ENCODE results near the gene COL17A1.

DNA sequence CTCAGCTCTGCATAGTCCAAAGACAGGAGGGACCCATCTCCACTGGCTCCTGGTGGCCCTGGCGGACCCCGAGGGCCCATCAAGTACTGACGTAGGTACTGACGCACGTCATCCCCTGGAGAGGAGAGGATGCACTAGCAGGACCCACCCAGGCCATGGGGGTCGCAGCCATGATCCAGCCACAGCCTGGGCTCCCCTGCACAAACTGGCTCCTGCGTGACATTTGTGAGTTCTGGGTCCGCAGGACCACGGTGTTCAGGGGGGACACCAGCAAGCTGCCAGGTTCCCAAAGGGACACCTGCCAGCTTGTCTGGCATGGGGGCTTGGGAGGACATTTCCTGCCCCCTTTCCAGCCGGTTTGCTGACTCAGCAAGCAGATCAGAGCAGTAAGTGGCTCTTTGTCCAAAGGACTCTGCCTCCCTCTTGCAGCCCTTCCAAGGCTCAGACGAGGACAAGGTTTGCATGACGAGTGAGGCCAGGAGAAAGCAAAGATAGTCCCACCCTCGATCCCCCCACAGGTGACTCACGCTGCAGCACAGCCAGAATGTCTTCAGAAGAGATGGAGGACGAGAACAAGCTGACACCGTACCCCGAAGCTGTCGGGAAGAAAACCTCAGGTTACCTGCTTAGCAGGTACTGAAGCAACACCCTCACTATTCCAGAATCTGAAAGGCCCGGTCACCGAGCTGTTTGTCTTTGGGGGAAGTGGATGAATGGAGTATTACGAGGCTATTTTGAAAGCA lies 49.0 kb downstream of the COL17A1 start:
- TF ChIP-seq POLR2AphosphoS5 (IDR thresholded peaks at IDR 0.05; ENCODE audit: low read depth, low read length) (no peak), SIN3A (IDR thresholded peaks at IDR 0.05; ENCODE audit: borderline replicate concordance, insufficient read depth, low read length) (no peak), TAF1 (IDR thresholded peaks at IDR 0.05; ENCODE audit: borderline replicate concordance, insufficient read depth, low read length) (no peak)
- TF ChIP-seq, protein P1, sequence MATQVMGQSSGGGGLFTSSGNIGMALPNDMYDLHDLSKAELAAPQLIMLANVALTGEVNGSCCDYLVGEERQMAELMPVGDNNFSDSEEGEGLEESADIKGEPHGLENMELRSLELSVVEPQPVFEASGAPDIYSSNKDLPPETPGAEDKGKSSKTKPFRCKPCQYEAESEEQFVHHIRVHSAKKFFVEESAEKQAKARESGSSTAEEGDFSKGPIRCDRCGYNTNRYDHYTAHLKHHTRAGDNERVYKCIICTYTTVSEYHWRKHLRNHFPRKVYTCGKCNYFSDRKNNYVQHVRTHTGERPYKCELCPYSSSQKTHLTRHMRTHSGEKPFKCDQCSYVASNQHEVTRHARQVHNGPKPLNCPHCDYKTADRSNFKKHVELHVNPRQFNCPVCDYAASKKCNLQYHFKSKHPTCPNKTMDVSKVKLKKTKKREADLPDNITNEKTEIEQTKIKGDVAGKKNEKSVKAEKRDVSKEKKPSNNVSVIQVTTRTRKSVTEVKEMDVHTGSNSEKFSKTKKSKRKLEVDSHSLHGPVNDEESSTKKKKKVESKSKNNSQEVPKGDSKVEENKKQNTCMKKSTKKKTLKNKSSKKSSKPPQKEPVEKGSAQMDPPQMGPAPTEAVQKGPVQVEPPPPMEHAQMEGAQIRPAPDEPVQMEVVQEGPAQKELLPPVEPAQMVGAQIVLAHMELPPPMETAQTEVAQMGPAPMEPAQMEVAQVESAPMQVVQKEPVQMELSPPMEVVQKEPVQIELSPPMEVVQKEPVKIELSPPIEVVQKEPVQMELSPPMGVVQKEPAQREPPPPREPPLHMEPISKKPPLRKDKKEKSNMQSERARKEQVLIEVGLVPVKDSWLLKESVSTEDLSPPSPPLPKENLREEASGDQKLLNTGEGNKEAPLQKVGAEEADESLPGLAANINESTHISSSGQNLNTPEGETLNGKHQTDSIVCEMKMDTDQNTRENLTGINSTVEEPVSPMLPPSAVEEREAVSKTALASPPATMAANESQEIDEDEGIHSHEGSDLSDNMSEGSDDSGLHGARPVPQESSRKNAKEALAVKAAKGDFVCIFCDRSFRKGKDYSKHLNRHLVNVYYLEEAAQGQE (IDR thresholded peaks at IDR 0.05; ENCODE audit: insufficient read depth in 1 of 2, low read depth in 2 of 2, low read length in 2 of 2), result no peak

Measured in PFSK-1 (cell line).